Psoas muscle (tissue), 8 donors: ENCODE results near the gene DNAJC30. TPM values are rescaled to one million over a fixed set of nuclear protein-coding genes. Genes with fewer than 3 reads are reported as not detected.

ENCODE experiments used
- ATAC-seq, 4 donors: fragments of 200-7000 bp; cut with Tn5 transposase; one replicate each; pipeline ENCODE4 v1.9.1; 2020; ENCODE audit warnings: moderate library complexity in 3 of 4, mild to moderate bottlenecking in 2 of 4
- DNase-seq, 2 donors: peaks; one replicate each; pipeline ENCODE4 v3.0.0-alpha.2; 2020
- H3K27ac ChIP-seq: fragments of 200-600 bp; one replicate; pipeline ENCODE4 v1.8.0; 2022
- H3K27me3 ChIP-seq, 3 donors: fragments of 200-600 bp in 1 of 3; one replicate each; pipeline versions ENCODE4 v1.6.1 to v1.8.0; 2013 to 2022; ENCODE audit warnings: low read length in 2 of 3, mild to moderate bottlenecking in 2 of 3, moderate library complexity in 1 of 3; ENCODE audit not compliant: insufficient read depth in 3 of 3
- H3K36me3 ChIP-seq, 2 donors: fragments of 200-600 bp in 1 of 2; one replicate each; pipeline versions ENCODE4 v1.6.1 to v1.8.0; 2013 to 2022; ENCODE audit warnings: low read depth in 1 of 2, mild to moderate bottlenecking in 1 of 2, moderate library complexity in 1 of 2; ENCODE audit not compliant: insufficient read depth in 1 of 2
- H3K4me1 ChIP-seq: fragments of 200-600 bp; one replicate; pipeline ENCODE4 v1.8.0; 2022
- H3K4me3 ChIP-seq: fragments of 200-600 bp; one replicate; pipeline ENCODE4 v1.8.0; 2022; ENCODE audit warnings: mild to moderate bottlenecking
- H3K9me3 ChIP-seq: fragments of 200-600 bp; one replicate; pipeline ENCODE4 v1.8.0; 2022
- WGBS, 3 donors: extraction: QIAGEN DNeasy Blood & Tissue Kit; methylation state at CpG; one replicate each; pipeline versions ENCODE4 v1.1.6 to v1.1.7; 2013; 5-methylcytosine and 5-hydroxymethylcytosine counted together
- intact Hi-C, 2 donors: fragments of 100-400 bp; cut with DNase I; formaldehyde crosslinking; loops; one replicate each; pipeline versions ENCODE4 v1.11.0 to v1.14.2; 2022
- polyA plus RNA-seq, 3 donors: library from polyadenylated mRNA; stranded (reverse); fragments of 200-250 nt; gene quantifications; one replicate each; pipeline ENCODE4 v1.2.3, GENCODE V29; 2013
- total RNA-seq, 4 donors: library from RNA; stranded (reverse); fragmentation: NEBNext Ultra II Directional in 2 of 4; extraction: Animal tissue kit (Norgen Biotek cat#: 25700) in 2 of 4; gene quantifications; one replicate each; pipeline versions ENCODE4 v1.2.1 to v1.2.4, GENCODE V29; 2021 to 2023
- TF ChIP-seq, protein P1 (sequence below): fragments of 200-600 bp; IDR thresholded peaks from one replicate; pipeline ENCODE4 v1.8.0; 2022; ENCODE audit warnings: antibody characterized with exemption
- donor health status: healthy with polysubstance abuse.
- donor health status: DM: no; HTN: no; CAD: no; lungs with moderate emphysema.
- donor health status: Bipolar disorder and iron deficiency.
- donor health status: healthy.
- donor health status: DM: yes; HTN: yes; CAD: no.
- donor health status: DM: no; HTN: no; CAD: no.
- donor health status: DM: no; HTN: no; CAD: no.
- donor health status: DM: yes; HTN: yes; CAD: no.

The DNAJC30 gene
- total and polyA plus RNA-seq, 7 donors: 4.3 to 13.9 (median 8.9) TPM

DNA sequence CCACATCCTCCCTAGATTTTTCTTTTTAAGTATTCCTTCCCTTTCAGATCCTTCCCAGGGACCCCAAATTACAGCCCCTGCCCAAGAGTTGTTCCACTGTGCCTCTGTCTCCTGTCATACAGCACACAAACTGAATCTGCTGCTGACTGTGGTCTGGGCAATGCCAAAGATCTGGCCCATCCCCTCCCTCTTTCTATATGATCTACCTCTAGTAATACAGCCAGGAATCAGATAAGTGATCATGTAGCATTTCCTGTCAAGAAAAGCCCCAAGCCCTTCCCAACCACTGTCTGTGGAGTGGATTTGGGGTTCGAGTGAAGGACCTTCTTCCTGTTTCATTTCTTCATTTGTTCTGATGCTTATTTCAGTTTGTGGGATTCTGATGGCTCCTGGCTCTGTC is 29.5 kb upstream of the DNAJC30 start:
- ATAC-seq (no peak), DNase-seq (no peak)
- TF ChIP-seq, protein P1, sequence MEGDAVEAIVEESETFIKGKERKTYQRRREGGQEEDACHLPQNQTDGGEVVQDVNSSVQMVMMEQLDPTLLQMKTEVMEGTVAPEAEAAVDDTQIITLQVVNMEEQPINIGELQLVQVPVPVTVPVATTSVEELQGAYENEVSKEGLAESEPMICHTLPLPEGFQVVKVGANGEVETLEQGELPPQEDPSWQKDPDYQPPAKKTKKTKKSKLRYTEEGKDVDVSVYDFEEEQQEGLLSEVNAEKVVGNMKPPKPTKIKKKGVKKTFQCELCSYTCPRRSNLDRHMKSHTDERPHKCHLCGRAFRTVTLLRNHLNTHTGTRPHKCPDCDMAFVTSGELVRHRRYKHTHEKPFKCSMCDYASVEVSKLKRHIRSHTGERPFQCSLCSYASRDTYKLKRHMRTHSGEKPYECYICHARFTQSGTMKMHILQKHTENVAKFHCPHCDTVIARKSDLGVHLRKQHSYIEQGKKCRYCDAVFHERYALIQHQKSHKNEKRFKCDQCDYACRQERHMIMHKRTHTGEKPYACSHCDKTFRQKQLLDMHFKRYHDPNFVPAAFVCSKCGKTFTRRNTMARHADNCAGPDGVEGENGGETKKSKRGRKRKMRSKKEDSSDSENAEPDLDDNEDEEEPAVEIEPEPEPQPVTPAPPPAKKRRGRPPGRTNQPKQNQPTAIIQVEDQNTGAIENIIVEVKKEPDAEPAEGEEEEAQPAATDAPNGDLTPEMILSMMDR: no peak
- WGBS, 3 donors: 80 to 96% (median 81%) methylated on average over 1 of the region's 1 CpG
- Histone ChIP-seq H3K4me3 (no peak overlapping the region), H3K27me3 (no peaks in the 10 kb centered on the region), H3K36me3 (no peaks in the 10 kb centered on the region), H3K27ac (no peak overlapping the region), H3K4me1 (peaks cover 2% of the 10 kb centered on the region), H3K9me3 (no peaks in the 10 kb centered on the region)
- intact Hi-C loops: no loop called here

DNA sequence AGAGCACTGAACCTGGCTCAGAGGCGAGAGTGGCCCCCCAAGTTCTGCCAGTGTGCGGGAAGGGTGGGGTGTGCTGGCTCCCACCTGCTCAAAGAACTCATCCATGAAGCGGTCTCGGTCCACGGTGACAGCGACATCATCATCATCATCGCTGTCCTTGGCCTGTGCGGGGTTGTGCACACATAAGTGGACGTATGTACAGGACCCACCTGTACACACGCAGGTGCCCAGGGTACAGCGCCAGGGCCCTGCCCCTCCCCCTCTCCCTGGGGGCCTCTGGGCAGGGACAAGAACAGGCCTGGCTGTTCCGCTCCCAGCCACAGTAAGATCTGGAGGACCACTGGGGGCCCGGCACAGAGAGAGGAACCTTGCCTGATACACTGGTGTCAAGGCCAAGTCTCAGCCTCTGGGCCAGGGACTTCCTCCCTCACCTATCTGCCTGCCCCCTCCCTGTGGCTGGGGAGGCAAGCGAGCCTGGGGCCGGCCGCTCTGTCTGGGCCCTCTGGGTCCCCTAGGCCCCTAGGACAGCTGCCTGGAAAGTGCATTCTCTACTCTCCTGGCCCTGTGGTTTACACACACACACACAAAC is 25.8 kb upstream of the DNAJC30 start:
- ATAC-seq (no peak), DNase-seq (no peak)
- Histone ChIP-seq H3K9me3 (no peaks in the 10 kb centered on the region), H3K27me3 (no peaks in the 10 kb centered on the region), H3K36me3 (no peaks in the 10 kb centered on the region), H3K27ac (no peak overlapping the region), H3K4me1 (no peaks in the 10 kb centered on the region), H3K4me3 (no peak overlapping the region)
- intact Hi-C loops: no loop called here
- TF ChIP-seq, protein P1: no peak
- WGBS, 3 donors: 89 to 97% (median 91%) methylated on average over 12 to 16 of the region's 16 CpGs

DNA sequence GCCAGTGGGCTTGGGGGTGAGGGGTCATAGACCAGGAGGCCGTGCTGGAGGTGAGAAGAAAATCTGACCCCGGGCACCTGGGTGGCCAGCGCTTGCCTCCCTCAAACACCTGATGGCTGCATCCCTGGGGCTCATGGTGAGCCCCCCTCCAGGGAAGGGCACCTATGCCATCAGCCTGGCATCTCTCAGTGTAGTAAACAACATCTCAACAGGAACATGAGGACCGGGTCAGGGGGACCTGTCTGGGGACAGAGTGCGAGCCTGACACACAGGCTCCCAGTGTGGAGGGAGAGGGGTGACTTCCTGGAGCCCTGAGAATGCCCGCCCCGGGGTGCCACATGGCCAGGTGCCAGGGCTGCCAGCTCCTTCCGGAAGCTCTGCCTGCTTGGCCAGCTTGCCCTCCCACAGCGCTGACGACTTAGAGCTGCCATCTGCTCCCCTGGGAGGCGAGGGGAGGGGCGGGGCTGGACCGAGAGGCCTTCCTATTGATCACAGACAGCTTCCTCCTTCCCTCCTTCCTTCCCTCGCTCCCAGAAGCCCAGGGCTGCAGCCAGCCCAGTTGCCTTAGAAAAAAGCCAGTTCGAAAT is 23.9 kb upstream of the DNAJC30 start:
- DNase-seq: peak; percentile 53 to 72
- no peak overlapping the region for H3K4me3 ChIP-seq
- H3K27ac ChIP-seq: no peak overlapping the region
- ATAC-seq: no peak
- 75 to 82% (median 76%) methylated on average over 11 to 15 of the region's 15 CpGs for WGBS, 3 donors
- H3K9me3 ChIP-seq: no peaks in the 10 kb centered on the region
- intact Hi-C loops: no loop called here
- H3K36me3 ChIP-seq: peaks cover 0 to 5% of the 10 kb centered on the region in 2 donors
- TF ChIP-seq, protein P1: no peak
- H3K27me3 ChIP-seq: no peaks in the 10 kb centered on the region
- no peaks in the 10 kb centered on the region for H3K4me1 ChIP-seq

DNA sequence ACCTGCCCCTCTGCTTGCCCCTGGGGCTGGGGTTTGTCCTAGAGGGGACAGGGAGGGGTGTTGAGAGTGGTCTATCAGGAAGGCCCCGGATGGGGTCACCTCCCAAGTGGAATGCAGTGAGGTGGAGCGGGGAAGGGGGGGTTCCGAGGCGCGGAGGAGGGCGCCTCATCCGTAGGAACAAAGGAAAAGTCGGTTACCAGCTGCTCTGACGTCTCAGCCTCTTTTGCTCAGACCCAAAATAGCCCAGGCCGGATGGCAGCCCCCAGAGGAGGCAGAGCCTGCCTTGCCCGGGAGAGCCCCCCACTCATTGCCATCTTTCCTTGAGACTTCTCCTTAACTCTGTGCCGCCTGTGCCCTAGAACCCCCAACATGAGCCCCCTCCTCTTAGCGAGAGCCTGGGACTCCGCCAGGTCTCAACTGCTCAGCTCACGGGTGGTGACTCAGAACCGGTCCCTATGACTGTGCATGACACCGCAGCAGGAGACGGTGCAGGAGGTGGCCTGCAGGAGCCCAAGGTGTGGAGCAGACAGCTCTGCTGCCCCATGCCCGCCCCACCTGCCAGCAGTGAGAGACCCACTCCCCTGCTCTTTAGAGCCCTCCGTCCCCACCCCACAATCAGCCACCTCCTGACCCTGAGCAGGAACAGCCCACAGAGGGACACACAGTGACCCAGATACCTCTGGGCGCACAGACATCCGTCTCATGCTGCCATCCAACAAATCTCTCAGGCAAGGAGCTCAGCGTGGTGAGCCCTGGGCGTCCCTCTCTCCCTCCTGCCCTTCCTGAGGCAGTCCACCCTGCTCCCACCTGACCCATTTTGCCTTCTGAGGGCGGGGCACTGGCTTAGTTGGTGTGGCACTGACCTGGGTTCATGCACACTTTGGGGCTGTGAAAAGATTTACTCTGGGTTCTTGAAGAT is 23.1 kb upstream of the DNAJC30 start:
- Histone ChIP-seq H3K4me1 (no peaks in the 10 kb centered on the region), H3K4me3 (no peak overlapping the region), H3K9me3 (no peaks in the 10 kb centered on the region), H3K36me3 (peaks cover 0 to 5% of the 10 kb centered on the region in 2 donors), H3K27ac (no peak overlapping the region), H3K27me3 (no peaks in the 10 kb centered on the region)
- DNase-seq (no peak), ATAC-seq (no peak)
- TF ChIP-seq, protein P1: no peak
- intact Hi-C loops: no loop called here
- 84 to 87% (median 86%) methylated on average over 25 of the region's 25 CpGs for WGBS, 3 donors
